ENCODE data around the gene KDM5A. TPM values are rescaled to one million over a fixed set of nuclear protein-coding genes. Genes with fewer than 3 reads are reported as not detected.

KDM5A gene
- total RNA-seq, 1 donor from 2014 or later: 74.2 TPM

- no peak overlapping the region for H3K4me3 ChIP-seq
- DNase-seq (no peak), ATAC-seq (no peak)
- H3K27me3 ChIP-seq (ENCODE audit: low read depth): peaks cover 15% of the 10 kb centered on the region
- TF ChIP-seq CTCF (IDR thresholded peaks at IDR 0.05): no peak
- no peaks in the 10 kb centered on the region for H3K9me3 ChIP-seq
- H3K36me3 ChIP-seq: no peaks in the 10 kb centered on the region
- H3K4me1 ChIP-seq: no peaks in the 10 kb centered on the region
- no peak overlapping the region for H3K27ac ChIP-seq
- intact Hi-C loops (cut with DNase I): no loop called here
Measured at GRCh38 chr12:262113-262512, 127.0 kb downstream of the KDM5A start.

DNA sequence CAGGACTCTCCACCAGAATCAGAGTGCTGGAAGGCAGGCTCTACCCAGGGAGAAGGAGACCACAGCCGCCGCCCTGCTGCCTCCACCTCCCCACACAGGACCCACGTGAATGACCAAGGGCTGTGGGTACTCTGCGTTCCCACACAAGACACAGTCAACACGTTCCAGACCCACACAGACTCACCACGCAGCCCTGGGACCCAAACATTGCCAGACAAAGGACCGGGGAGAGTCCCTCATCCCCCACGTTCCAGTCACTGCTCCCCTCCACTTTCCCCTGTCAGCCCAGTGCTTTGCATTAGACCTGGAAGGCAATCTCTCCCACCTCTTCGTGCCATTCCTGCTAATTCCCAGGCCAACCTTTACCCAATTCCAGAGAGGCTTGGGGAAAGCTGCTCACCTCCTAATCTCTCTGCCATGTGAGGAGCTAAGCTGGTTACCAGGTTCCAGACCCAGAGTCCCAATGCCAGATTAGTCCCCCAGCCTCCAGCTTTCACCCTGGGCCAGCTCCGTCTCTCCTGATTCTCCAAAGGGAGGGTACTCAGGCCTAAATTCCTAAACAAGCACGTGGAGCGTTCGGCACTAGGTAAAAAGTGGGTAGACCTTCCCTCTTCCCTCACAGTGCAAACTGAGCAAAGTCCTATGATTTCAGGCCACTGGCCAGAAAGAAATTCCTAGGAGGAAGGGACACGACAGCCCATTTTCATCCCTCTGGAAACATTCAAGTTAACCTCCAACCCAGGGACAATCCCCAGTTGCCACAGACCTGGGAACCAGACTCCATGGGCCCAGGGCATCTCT, 131.4 kb downstream of the KDM5A start:
- no peak for TF ChIP-seq CTCF (IDR thresholded peaks at IDR 0.05)
- Histone ChIP-seq H3K27ac (no peak overlapping the region), H3K36me3 (no peaks in the 10 kb centered on the region), H3K4me1 (no peaks in the 10 kb centered on the region), H3K27me3 (ENCODE audit: low read depth) (peaks cover 19% of the 10 kb centered on the region), H3K4me3 (no peak overlapping the region), H3K9me3 (no peaks in the 10 kb centered on the region)
- ATAC-seq (no peak), DNase-seq (no peak)
- intact Hi-C loops (cut with DNase I): no loop called here

DNA sequence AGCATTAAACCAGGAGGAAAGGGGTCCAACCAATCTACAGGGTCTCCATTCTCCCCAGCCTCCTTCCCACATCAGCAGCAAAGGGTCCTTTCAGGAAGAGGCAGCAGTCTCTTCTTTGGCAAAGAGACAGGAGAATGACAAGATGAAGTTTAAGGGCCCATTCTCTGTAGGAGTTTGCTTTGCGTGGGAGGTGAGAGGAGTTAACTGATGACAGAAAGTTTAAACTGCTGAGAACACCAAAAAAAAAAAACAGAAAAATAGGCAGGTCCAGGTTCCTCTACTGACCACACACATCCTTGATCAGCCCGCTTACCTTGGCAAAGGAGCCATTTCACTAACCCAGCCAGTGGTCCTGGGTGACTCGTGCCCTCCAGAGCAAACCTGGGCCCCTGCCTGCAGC, 132.2 kb downstream of the KDM5A start:
- intact Hi-C loops (cut with DNase I): no loop called here
- Histone ChIP-seq H3K9me3 (no peaks in the 10 kb centered on the region), H3K36me3 (no peaks in the 10 kb centered on the region), H3K27ac (no peak overlapping the region), H3K4me1 (no peaks in the 10 kb centered on the region), H3K27me3 (ENCODE audit: low read depth) (peaks cover 19% of the 10 kb centered on the region), H3K4me3 (no peak overlapping the region)
- TF ChIP-seq CTCF (IDR thresholded peaks at IDR 0.05): no peak
- no peak for DNase-seq
- ATAC-seq: no peak

DNA sequence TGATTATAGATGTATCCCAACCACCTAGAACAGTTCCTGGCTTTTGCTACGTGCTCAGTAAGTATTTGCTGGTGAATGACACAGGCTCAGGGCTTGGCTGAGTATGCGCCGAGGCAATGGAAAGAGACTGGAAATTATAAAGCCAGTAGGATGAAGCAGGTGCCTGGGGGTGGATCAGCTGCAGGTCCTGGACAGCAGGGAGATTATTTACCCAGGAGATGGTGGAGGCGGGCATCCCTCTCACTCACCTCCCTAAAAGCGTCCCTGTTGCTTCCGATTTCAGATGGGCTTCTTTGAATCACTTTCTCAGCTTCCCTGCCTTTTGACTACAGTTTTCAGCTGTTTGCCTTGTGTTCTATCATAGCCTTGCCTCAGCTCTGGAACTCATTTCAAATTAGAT, 132.9 kb downstream of the KDM5A start:
- TF ChIP-seq CTCF (IDR thresholded peaks at IDR 0.05): no peak
- intact Hi-C loops (cut with DNase I): no loop called here
- Histone ChIP-seq H3K36me3 (no peaks in the 10 kb centered on the region), H3K9me3 (no peaks in the 10 kb centered on the region), H3K27ac (no peak overlapping the region), H3K27me3 (ENCODE audit: low read depth) (peaks cover 19% of the 10 kb centered on the region), H3K4me3 (no peak overlapping the region), H3K4me1 (no peaks in the 10 kb centered on the region)
- ATAC-seq: no peak
- DNase-seq: no peak

DNA sequence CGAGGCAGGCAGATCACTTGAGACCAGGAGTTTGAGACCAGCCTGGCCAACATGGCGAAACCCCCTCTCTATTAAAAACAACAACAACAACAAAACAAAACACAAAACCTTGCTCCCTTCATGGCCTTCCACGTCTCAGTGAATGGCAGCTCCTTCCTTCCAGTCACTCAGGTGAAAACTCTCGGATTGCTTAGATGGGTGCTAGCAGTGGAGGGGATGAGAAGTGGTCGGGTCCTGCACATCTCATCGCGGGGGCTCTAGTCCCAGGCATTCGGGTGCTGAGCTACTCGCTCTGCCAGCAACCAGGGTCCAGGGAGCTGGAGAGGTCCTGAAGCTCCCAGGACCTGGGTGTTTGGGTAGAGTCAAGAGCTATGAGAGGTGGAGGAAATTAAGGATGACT, 134.2 kb downstream of the KDM5A start:
- TF ChIP-seq CTCF (IDR thresholded peaks at IDR 0.05): no peak
- peaks cover 18% of the 10 kb centered on the region for H3K27me3 ChIP-seq (ENCODE audit: low read depth)
- intact Hi-C loops (cut with DNase I): no loop called here
- ATAC-seq (no peak), DNase-seq (no peak)
- no peaks in the 10 kb centered on the region for H3K9me3 ChIP-seq
- no peaks in the 10 kb centered on the region for H3K36me3 ChIP-seq
- no peak overlapping the region for H3K27ac ChIP-seq
- H3K4me1 ChIP-seq: no peaks in the 10 kb centered on the region
- H3K4me3 ChIP-seq: no peak overlapping the region
